Stimulated activated CD4-positive, alpha-beta T cell treated with anti-CD3 and anti-CD28 coated beads, TNF-alpha, amount 100 ng/mL, for 24 hours (primary cell): Measurements from ENCODE around the gene GTPBP3.
A peak's percentile ranks its signal among the peaks of the same experiment; 100 is the strongest.

ENCODE experiments used
- DNase-seq, 3 experiments: peaks; one replicate each; pipeline ENCODE4 v3.0.0-alpha.2; 2020; ENCODE audit warnings: low read depth in 3 of 3

Gene GTPBP3

DNA sequence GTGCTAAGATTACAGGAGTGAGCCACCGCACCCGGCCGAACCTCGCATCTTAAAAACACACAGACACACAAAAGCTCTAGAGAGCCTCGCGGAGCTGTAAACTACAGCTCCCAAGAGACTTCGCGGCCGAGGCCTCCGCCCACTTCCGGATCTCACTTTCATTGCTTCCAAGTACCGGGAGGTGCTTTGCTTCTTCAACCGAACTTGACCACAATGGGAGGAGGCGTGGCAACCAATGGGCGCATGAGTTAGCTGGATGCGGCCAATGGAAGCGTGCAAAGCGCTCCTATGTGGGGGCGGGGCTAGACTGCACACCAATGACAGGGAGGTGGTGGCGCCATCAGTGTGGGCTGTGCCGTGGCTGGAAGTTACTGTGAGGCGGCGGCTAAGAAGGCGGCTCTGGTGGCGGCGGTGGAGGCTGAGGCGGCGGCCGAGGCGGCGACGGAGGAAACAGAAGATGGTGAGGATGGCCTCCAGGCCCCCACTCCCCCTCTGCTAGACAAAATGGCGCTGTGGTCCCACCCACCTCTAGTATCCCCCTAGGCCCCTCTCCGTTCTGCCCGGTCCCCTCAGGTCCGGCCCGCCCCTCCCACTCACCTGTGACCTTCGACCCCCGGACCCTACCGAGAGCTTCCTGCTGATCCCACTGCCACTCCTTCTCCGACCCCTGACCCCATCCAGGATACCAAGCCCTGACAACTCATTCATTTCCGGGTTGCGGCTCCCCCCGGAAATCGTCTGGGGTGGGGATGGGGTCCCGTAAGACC, 28.0 kb upstream of the GTPBP3 start, which contains the start of gene DDA1:
TSS of gene DDA1 (plus strand) at position 366 of the 767 bp plus-strand sequence. CDS start at position 458, 92 bp downstream.
- peak; percentile 97 to 100 (median 99) for DNase-seq

DNA sequence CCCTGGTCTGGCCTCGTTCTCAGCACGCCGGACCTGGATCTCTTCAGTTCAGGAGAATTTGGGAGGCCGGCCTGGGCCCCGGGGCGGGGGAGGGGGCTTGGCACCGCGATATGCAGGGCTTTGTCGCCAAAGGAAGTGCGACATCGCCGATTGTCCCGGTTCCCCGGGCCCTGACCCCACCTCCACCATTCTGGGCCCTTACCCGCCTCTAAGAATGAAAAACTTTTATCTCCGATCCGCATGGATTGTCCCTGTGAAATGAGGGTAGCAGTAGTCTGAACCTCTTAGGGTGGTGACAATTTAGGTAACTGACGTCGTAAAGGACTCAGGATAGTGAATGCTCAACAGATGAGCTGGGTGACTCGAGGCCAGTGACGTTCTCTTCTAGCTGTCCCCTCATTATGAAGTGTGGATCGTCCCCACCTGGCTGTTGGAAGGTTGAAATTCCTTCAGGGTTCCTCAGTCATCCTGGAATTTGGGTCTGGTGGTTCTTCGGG, 27.3 kb upstream of the GTPBP3 start:
- DNase-seq: no peak

DNA sequence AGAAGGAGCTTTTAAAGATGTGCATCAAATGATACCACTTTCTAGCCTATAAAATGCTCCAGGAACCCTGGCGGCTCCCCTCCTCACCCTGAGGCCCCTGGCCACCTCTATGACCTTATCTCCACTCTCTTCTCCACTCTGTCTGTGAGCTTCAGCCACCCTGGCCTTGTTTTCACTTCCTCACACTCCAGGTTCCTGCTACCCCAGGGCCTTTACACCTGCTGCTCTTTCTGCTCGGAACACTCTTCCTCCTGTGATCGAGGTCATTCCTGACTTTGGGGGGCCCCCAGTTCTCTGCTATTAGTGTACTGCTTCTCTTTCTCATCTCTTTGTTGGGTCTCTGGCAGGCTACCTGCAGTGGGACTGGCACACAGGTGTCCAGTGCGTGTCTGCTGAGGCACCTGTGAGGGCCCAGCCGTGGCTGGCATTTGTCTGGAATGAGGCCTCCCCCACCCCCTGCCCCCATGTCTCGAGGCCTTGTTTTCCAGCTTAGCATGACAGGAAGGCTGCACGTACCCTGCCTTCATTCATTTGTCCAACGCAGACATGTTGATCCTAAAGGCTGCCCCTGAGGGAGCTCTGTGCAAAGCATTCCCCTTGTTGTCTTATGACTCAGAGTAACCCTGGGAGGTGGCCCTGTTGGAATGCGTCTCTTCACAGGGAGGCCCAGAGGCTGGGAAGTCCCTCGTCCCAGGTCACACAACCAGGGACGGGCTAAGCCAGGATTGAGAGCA, 25.7 kb upstream of the GTPBP3 start:
- no peak for DNase-seq

GRCh38 chr19:17312189-17313113, 24.9 kb upstream of the GTPBP3 start:
- DNase-seq: no peak

- no peak for DNase-seq
These were observed 23.3 kb upstream of the GTPBP3 start for GRCh38 chr19:17314007-17314593.

DNA sequence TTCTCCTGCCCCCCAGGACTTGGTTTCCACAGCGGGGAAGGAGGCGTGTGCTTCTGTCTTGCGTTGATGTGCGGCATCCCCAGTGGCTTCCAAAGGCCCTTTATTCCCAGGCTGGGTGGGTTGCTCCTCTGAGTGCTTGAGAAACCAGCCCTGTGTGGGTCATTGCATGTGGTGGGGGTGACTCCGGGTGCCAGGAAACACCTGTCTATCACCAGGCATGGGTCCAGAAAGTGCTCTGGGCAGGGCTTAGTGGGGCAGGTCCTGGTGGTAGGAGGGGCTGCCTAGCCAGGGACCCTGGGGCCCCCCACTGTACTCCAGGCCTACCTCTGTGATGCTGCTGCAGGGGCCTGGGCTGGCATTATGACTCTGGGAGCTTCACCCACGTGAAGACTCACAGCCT, 18.4 kb upstream of the GTPBP3 start:
- DNase-seq: no peak

DNA sequence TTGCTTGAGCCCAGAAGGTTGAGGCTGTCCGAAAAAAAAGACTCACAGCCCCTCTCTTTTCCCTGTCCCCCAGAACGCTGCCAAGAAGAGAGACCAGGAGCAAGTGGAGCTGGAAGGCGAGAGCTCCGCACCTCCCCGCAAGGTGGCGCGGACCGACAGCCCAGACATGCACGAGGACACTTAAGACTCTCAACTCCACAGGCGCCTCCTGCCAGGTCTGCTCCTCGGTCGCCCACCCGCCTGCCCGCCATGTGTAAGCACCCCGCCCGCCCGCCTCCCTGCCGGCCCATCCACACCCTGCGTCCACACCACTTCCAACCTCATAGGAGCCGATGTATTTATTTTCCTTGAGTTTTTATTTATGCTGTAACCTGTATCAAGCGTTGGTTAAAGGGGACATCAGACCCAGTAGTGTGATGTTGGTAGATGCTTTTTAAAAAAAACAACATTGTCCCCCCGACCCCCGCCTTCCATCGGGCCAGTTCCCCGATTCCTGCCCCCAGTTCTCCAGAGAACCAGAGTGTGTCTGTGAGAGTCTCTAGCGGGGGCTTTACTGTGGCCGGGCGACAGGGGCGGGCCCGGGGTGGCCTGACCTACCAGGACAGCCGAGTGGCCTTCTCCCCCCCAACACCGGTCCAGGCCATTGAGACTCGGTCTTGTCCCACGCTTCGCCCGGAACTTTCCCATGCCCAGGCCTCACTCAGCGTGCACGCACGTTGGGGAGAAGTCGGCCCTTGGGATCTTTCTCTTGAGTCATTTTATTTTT, 17.7 kb upstream of the GTPBP3 start:
- DNase-seq: no peak

DNA sequence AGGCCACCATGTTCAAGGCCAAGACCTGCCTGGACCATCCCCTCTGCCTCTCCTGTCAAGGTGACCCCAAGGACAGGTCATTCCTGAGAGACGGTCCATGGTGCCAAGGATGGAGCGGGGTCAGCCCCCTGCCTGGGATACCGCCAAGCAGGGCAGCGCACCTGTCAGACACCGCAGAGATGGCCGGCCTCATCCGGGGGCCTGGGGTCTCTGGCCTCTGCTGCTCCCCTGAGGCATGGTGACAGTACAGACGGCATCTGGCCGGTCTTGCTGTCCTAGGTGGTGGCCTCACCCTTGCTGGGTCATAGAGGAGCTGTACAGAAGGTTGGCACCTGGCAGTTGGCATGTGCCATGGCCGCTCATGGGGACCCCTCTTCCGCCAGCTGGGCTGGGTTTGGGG, 16.9 kb upstream of the GTPBP3 start:
- DNase-seq: no peak

DNA sequence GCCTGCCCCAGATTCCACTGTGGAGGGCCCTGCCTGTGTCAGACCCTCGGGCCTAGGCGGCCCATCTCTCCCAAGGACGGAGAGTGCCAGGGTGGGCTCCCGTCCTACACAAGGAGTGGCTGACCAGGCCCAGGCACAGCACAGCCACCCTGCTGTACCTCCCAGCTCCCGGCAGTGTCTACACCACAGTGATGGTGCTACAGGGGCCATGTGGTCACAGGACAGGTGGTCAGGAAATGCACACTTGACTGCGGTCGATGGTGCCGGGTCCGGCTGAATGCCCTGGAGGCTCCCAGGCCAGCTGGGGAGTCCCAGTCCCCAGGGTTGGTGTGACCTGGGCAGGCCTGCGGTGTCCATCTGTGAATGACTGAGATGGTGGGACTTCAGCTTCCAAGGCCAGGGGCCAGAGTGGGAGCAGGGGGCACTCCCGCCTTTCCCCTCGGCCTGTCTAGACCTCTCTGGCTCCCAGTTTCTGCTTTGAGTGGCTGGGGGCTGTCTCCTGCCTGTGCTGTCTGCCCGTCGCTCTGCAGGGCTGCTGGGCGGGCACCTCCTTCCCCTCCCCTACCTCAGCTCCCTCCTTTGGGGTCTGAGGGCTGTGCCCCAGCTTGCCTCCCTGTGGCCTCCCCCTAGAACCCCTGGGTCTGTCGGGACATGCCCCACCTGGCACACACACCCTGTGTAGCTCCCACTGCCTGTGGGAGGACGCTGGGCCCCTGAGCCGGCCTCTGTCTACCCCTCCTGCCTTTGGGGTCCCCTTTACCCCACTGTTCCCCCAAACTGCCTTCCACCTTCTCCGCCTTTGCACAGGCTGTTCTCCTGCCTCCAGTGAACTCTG, 15.5 kb upstream of the GTPBP3 start:
- no peak for DNase-seq

DNA sequence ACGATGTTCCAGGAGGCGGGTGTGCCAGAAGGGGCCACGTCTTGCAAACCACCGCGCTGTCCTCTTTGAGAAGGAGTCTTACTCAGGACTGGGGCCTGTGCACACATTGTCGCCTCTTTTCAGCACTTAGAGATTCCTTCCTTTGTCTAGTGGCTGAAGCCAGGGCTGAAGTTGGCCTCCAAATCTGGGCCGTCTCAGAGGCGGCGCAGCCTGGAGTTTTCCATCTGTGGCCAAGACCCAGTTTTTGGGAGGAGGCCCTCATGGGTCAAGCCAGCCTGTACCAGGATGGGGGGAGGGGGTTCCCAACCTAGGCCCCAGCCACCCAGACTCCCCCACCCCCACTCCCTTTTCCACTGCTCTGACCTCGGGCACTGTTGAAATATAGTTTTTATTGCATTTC, 14.5 kb upstream of the GTPBP3 start:
- no peak for DNase-seq

DNA sequence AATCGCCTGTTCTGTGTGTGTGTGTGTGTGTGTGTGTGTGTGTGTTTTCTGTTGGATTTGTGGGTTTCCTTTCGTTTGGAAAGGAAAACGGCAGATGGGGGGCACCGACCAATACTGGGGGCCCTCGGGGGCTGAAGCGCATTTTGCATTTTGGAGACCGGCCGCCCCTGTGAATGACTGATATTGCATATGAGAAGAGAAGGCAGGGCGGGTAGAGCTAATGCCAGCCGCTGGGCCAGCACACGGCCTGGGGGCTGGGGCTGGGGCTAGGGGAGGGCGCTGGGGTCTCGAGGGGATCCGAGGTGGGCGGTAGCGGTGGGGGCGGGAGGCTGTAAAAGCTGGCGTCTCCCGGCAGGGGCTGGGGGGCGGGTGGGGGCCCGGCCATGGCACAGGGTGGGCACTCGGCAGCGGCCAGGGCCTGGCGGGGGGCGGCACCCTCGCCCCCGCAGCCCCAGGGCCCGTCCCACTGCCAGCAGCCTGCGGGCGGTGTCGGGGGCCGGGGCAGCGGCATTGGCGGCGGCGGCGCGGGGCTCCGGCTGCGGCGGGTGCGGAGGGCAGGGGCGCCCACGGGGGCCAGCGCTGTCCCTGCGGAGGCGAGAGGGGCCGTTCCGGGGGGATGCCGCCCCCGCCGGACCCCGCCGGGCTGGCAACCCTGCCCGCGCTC, 13.9 kb upstream of the GTPBP3 start:
- DNase-seq: no peak

DNA sequence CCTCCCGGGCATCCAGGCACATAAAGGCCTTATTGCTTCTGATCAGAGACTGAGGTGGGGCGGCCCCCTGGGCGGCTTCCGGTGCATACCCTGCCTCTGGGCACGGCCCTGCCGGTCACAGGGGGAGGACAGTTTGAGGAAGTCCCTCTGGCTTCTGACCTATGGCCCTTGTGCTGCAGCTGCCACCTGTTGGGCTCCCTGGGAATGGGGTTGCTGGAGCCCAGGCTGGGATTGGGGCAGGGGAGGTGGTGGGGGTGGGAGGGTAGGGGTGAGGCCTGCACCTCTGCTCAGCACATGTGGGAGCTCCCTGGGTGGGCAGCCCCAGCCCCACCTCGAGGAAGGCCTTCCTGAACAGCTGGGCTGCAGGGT, 13.4 kb upstream of the GTPBP3 start:
- no peak for DNase-seq

DNA sequence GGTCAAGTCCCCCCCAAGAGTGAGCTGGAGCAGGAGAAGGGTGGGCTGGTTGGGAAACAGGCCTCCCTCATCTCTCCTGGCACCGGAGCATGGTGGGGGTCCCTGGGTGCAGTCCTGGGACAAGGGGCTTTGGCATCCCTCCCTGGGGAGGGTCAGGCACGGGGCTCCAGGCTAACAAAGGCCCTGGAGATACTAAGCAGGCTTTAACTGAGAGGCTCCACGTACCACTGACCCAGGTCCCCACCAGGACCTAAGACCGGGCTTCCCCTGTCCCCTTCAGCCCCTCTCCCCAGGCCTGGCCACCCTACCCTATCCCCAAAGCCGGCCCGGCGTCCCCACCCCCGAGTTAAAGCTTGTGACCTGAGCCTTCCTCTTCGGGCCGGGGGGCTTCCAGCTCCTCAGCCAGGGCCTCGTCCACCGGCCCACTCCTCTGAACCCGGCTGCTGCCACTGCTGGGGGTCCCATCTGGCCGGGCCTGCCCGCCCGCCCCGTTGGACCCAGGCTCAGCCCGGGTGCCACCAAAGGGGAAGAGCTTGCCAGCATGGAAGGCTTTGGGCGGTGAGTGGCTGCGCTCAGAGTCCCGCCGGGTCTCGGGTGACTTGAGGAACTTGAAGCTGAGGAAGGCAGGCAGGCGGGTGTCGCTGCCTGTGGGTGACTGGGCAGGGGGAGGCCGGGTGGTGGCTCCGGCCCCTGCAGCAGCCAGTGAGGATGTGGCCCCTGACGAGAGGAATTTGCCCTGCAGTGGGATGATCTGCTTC, 12.8 kb upstream of the GTPBP3 start:
- DNase-seq: no peak

- no peak for DNase-seq
These were observed 12.2 kb upstream of the GTPBP3 start for GRCh38 chr19:17325133-17325532.

- no peak for DNase-seq
These were observed 11.3 kb upstream of the GTPBP3 start for GRCh38 chr19:17325881-17326594.

DNA sequence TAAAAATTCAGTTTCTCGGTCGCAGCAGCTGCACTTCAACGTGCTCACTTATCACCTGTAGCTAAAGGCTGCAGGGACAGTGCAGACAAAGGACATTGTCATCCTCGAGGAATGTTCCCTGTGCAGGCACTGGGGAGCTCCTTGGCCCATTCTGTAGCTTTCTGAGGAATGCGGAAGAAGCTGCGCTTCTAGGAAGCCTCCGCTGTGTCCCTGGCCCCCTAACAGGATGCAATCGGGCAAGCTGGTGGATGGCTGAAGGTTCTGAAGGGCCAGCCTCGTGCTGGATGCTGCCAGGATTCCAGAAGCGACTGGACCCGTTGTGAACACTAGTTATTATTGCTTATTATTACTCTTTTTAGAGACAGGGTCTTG, 10.8 kb upstream of the GTPBP3 start:
- no peak for DNase-seq

- DNase-seq: no peak
These were observed 10.2 kb upstream of the GTPBP3 start for GRCh38 chr19:17327068-17327653.
